Measurements from ENCODE around the gene RABGAP1L. TPM values are rescaled to one million over a fixed set of nuclear protein-coding genes. Genes with fewer than 3 reads are reported as not detected.
"Not testable (repeated sequence)": the region's sequence is repeated elsewhere in the genome, so short reads cannot be mapped to it uniquely, and the experiment has no call there.

Gene RABGAP1L
- total and polyA plus RNA-seq, 2 experiments from 2014 or later: 9.2 to 21.4 TPM

GRCh38 chr1:174703309-174703708 lies 544.0 kb downstream of the RABGAP1L start:
- DNase-seq (ENCODE audit: low read depth in 1 of 2, low spot score in 1 of 2): no peak
- no peak for TF ChIP-seq CTCF (IDR thresholded peaks at IDR 0.05; ENCODE audit: low read depth, low read length)
- H3K9me3 ChIP-seq (ENCODE audit: low read depth): no peaks in the 10 kb centered on the region
- no peak overlapping the region for H3K4me3 ChIP-seq
- no peaks in the 10 kb centered on the region for H3K36me3 ChIP-seq
- no peaks in the 10 kb centered on the region for H3K4me1 ChIP-seq (ENCODE audit: low read depth)
- H3K27me3 ChIP-seq: no peaks in the 10 kb centered on the region
- no peak overlapping the region for H3K27ac ChIP-seq

GRCh38 chr1:174704300-174704699 lies 545.0 kb downstream of the RABGAP1L start:
- Histone ChIP-seq H3K4me3 (no peak overlapping the region), H3K9me3 (ENCODE audit: low read depth) (no peaks in the 10 kb centered on the region), H3K27ac (no peak overlapping the region), H3K36me3 (no peaks in the 10 kb centered on the region), H3K4me1 (ENCODE audit: low read depth) (no peaks in the 10 kb centered on the region), H3K27me3 (no peaks in the 10 kb centered on the region)
- TF ChIP-seq CTCF (IDR thresholded peaks at IDR 0.05; ENCODE audit: low read depth, low read length): no peak
- DNase-seq (ENCODE audit: low read depth in 1 of 2, low spot score in 1 of 2): no peak

- H3K9me3 ChIP-seq (ENCODE audit: low read depth): no peaks in the 10 kb centered on the region
- no peak for DNase-seq (ENCODE audit: low read depth in 1 of 2, low spot score in 1 of 2)
Measured at GRCh38 chr1:174710868-174711845, 551.8 kb downstream of the RABGAP1L start.

GRCh38 chr1:174711848-174712247 lies 552.5 kb downstream of the RABGAP1L start:
- not testable (repeated sequence) for H3K4me3 ChIP-seq

More at GRCh38 chr1:174710868-174711845, 551.8 kb downstream of the RABGAP1L start:
- Histone ChIP-seq H3K27ac (no peak overlapping the region), H3K36me3 (no peaks in the 10 kb centered on the region), H3K4me3 (no peak overlapping the region), H3K27me3 (no peaks in the 10 kb centered on the region), H3K4me1 (ENCODE audit: low read depth) (no peaks in the 10 kb centered on the region)
- no peak for TF ChIP-seq CTCF (IDR thresholded peaks at IDR 0.05; ENCODE audit: low read depth, low read length)

GRCh38 chr1:174712541-174712940 lies 553.2 kb downstream of the RABGAP1L start:
- Histone ChIP-seq H3K4me1 (ENCODE audit: low read depth) (no peaks in the 10 kb centered on the region), H3K36me3 (no peaks in the 10 kb centered on the region), H3K9me3 (ENCODE audit: low read depth) (no peaks in the 10 kb centered on the region), H3K4me3 (no peak overlapping the region), H3K27me3 (no peaks in the 10 kb centered on the region), H3K27ac (no peak overlapping the region)
- no peak for DNase-seq (ENCODE audit: low read depth in 1 of 2, low spot score in 1 of 2)
- TF ChIP-seq CTCF (IDR thresholded peaks at IDR 0.05; ENCODE audit: low read depth, low read length): no peak

More at GRCh38 chr1:174711848-174712247, 552.5 kb downstream of the RABGAP1L start:
- not testable (repeated sequence) for H3K9me3 ChIP-seq (ENCODE audit: low read depth); H3K36me3 ChIP-seq; H3K27me3 ChIP-seq; H3K27ac ChIP-seq; DNase-seq (ENCODE audit: low read depth in 1 of 2, low spot score in 1 of 2); H3K4me1 ChIP-seq (ENCODE audit: low read depth)

- Histone ChIP-seq H3K9me3 (ENCODE audit: low read depth) (no peaks in the 10 kb centered on the region), H3K27me3 (no peaks in the 10 kb centered on the region), H3K36me3 (no peaks in the 10 kb centered on the region), H3K4me3 (no peak overlapping the region), H3K4me1 (ENCODE audit: low read depth) (no peaks in the 10 kb centered on the region), H3K27ac (no peak overlapping the region)
- peak in 1 of 2 donors; percentile 2 for DNase-seq (ENCODE audit: low read depth in 1 of 2, low spot score in 1 of 2)
- TF ChIP-seq CTCF (IDR thresholded peaks at IDR 0.05; ENCODE audit: low read depth, low read length): no peak
Measured at GRCh38 chr1:174713796-174714195, 554.5 kb downstream of the RABGAP1L start.

All from cardiac muscle cell (in vitro differentiated cells and primary cell).